Upper lobe of left lung (tissue), 4 donors: Measurements from ENCODE around the gene ZC3H18.

Source experiments
- CTCF ChIP-seq, 6 experiments: fragments of 450-650 bp in 4 of 6; fragments of 200-600 bp in 2 of 6; sonication (generic) in 2 of 6; IDR thresholded peaks; one replicate each; pipeline ENCODE4 v1.5.1; 2016 to 2019; ENCODE audit warnings: antibody characterized with exemption in 6 of 6
- POLR2A ChIP-seq, 4 donors: fragments of 450-650 bp; IDR thresholded peaks; one replicate each; pipeline ENCODE4 v1.5.1; 2016 to 2017; ENCODE audit warnings: antibody characterized with exemption in 4 of 4, mild to moderate bottlenecking in 2 of 4

- TF ChIP-seq POLR2A (IDR thresholded peaks at IDR 0.05) = no peak
- no peak for TF ChIP-seq CTCF (IDR thresholded peaks at IDR 0.05)
Observed at GRCh38 chr16:88524973-88525662, 45.1 kb upstream of the ZC3H18 start.
